ENCODE data around the gene MAP3K14. TPM values are rescaled to one million over a fixed set of nuclear protein-coding genes. Genes with fewer than 3 reads are reported as not detected.

Gene MAP3K14
- total and polyA plus RNA-seq, 10 of the 15 experiments (the other 5 are each of a cell fraction or from before 2014, with no cell fraction given) = 2.1 to 33.3 (median 19.7) TPM

GRCh38 chr17:45342871-45343526, 26.2 kb upstream of the MAP3K14 start:
- Histone ChIP-seq H3K9ac (ENCODE audit: control insufficient read depth, insufficient read depth, low read length) (no peak overlapping the region), H3K9me3 (replicated peaks; ENCODE audit: control insufficient read depth, insufficient read depth, low read length) (no peaks in the 10 kb centered on the region; the same call in 2 of the 3 replicates), H3K27me3 (replicated peaks in 1 of 2; ENCODE audit: control insufficient read depth in 2 of 2, insufficient read depth in 2 of 2, low read length in 1 of 2) (no peaks in the 10 kb centered on the region), H3K27ac (ENCODE audit: control insufficient read depth, insufficient read depth) (no peak overlapping the region), H3K36me3 (ENCODE audit: control insufficient read depth in 2 of 2, insufficient read depth in 2 of 2, low read length in 1 of 2) (no peaks in the 10 kb centered on the region), H2AFZ (ENCODE audit: control insufficient read depth, low read depth, low read length) (no peak overlapping the region), H3K79me2 (ENCODE audit: control insufficient read depth, insufficient read depth, low read length) (no peaks in the 10 kb centered on the region), H3K4me3 (no peak overlapping the region), H3K4me2 (ENCODE audit: control insufficient read depth, insufficient read depth) (no peak overlapping the region), H3K4me1 (ENCODE audit: control insufficient read depth, insufficient read depth, low read length) (no peaks in the 10 kb centered on the region; the same call in 1 of the 2 replicates), H4K20me1 (ENCODE audit: control insufficient read depth, insufficient read depth) (no peaks in the 10 kb centered on the region)
- ChIA-PET SMC1A (ENCODE audit: uncharacterized antibody, unreplicated experiment) (no interaction called here), RAD21 (ENCODE audit: unreplicated experiment) (no interaction called here), CTCF (interaction anchor here (0.8 to 1.0 kb wide), 2 partner anchors 8 to 124 kb away, joined by 4 read pairs; no protein-coding TSS in a partner anchor), POLR2A (no interaction called here)
- intact Hi-C loops (cut with micrococcal nuclease; ENCODE audit: unreplicated experiment) = no loop called here
- WGBS (ENCODE audit: insufficient coverage, insufficient replicate concordance, low lambda C conversion rate, missing lambda C conversion rate) = 70% methylated on average over 4 of the region's 4 CpGs
- no peak for TF ChIP-seq SIN3A (IDR thresholded peaks at IDR 0.05; ENCODE audit: low read depth, low read length)
- no peak for TF ChIP-seq USF1 (IDR thresholded peaks at IDR 0.05; ENCODE audit: borderline replicate concordance, extremely low read length, insufficient read depth, low read depth, low read length)
- ATAC-seq = no peak
- no peak for DNase-seq (ENCODE audit: low read depth, low spot score)
- in situ Hi-C loops (cut with MboI) = no loop called here
- no TSS peak for BruUV-seq (replicated peaks)
- no peak for FAIRE-seq

- Histone ChIP-seq H4K20me1 (ENCODE audit: control insufficient read depth, insufficient read depth) (no peaks in the 10 kb centered on the region), H3K9me3 (replicated peaks; ENCODE audit: control insufficient read depth, insufficient read depth, low read length) (no peaks in the 10 kb centered on the region), H3K36me3 (ENCODE audit: control insufficient read depth in 2 of 2, insufficient read depth in 2 of 2, low read length in 1 of 2) (no peaks in the 10 kb centered on the region), H3K4me1 (ENCODE audit: control insufficient read depth, insufficient read depth, low read length) (no peaks in the 10 kb centered on the region; the same call in 1 of the 2 replicates), H3K79me2 (ENCODE audit: control insufficient read depth, insufficient read depth, low read length) (no peaks in the 10 kb centered on the region), H3K4me3 (no peak overlapping the region), H3K27me3 (replicated peaks in 1 of 2; ENCODE audit: control insufficient read depth in 2 of 2, insufficient read depth in 2 of 2, low read length in 1 of 2) (no peaks in the 10 kb centered on the region), H3K4me2 (ENCODE audit: control insufficient read depth, insufficient read depth) (no peak overlapping the region), H3K9ac (ENCODE audit: control insufficient read depth, insufficient read depth, low read length) (no peak overlapping the region), H2AFZ (ENCODE audit: control insufficient read depth, low read depth, low read length) (no peak overlapping the region), H3K27ac (ENCODE audit: control insufficient read depth, insufficient read depth) (no peak overlapping the region)
- FAIRE-seq (no peak), DNase-seq (ENCODE audit: low read depth, low spot score) (no peak), ATAC-seq (no peak)
- intact Hi-C loops (cut with micrococcal nuclease; ENCODE audit: unreplicated experiment) = no loop called here
- POLR2A ChIA-PET = no interaction called here
- RAD21 ChIA-PET (ENCODE audit: unreplicated experiment) = no interaction called here
- CTCF ChIA-PET = interaction anchor here (0.7 kb wide), 1 partner anchor 54 kb away, joined by 3 read pairs; no protein-coding TSS in a partner anchor
- SMC1A ChIA-PET (ENCODE audit: uncharacterized antibody, unreplicated experiment) = no interaction called here
- BruUV-seq (replicated peaks) = no TSS peak
- in situ Hi-C loops (cut with MboI) = no loop called here
- 77% methylated on average over 11 of the region's 11 CpGs for WGBS (ENCODE audit: insufficient coverage, insufficient replicate concordance, low lambda C conversion rate, missing lambda C conversion rate)
- TF ChIP-seq ZZZ3 (IDR thresholded peaks at IDR 0.05; ENCODE audit: control insufficient read depth, insufficient read length, low read depth) (no peak), RBBP5 (conservative IDR thresholded peaks at IDR 0.05) (no peak), SUPT20H (IDR thresholded peaks at IDR 0.05; ENCODE audit: borderline replicate concordance, control insufficient read depth, low read depth, low read length) (no peak), YY1 (IDR thresholded peaks at IDR 0.05; ENCODE audit: low read depth, low read length) (no peak), RELA (IDR thresholded peaks at IDR 0.05; ENCODE audit: borderline replicate concordance, partially characterized antibody) (no peak), EGR1 (IDR thresholded peaks at IDR 0.05; ENCODE audit: borderline replicate concordance in 1 of 2, low read depth in 2 of 2, low read length in 2 of 2) (no peak), PAX5 (IDR thresholded peaks at IDR 0.05; ENCODE audit: borderline replicate concordance, low read depth, low read length) (no peak), BMI1 (IDR thresholded peaks at IDR 0.05; ENCODE audit: borderline replicate concordance) (no peak), NFYB (IDR thresholded peaks at IDR 0.05; ENCODE audit: insufficient read depth, low read depth, low read length) (no peak)
- TF ChIP-seq, protein P1, sequence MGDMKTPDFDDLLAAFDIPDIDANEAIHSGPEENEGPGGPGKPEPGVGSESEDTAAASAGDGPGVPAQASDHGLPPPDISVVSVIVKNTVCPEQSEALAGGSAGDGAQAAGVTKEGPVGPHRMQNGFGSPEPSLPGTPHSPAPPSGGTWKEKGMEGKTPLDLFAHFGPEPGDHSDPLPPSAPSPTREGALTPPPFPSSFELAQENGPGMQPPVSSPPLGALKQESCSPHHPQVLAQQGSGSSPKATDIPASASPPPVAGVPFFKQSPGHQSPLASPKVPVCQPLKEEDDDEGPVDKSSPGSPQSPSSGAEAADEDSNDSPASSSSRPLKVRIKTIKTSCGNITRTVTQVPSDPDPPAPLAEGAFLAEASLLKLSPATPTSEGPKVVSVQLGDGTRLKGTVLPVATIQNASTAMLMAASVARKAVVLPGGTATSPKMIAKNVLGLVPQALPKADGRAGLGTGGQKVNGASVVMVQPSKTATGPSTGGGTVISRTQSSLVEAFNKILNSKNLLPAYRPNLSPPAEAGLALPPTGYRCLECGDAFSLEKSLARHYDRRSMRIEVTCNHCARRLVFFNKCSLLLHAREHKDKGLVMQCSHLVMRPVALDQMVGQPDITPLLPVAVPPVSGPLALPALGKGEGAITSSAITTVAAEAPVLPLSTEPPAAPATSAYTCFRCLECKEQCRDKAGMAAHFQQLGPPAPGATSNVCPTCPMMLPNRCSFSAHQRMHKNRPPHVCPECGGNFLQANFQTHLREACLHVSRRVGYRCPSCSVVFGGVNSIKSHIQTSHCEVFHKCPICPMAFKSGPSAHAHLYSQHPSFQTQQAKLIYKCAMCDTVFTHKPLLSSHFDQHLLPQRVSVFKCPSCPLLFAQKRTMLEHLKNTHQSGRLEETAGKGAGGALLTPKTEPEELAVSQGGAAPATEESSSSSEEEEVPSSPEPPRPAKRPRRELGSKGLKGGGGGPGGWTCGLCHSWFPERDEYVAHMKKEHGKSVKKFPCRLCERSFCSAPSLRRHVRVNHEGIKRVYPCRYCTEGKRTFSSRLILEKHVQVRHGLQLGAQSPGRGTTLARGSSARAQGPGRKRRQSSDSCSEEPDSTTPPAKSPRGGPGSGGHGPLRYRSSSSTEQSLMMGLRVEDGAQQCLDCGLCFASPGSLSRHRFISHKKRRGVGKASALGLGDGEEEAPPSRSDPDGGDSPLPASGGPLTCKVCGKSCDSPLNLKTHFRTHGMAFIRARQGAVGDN (IDR thresholded peaks at IDR 0.05) = no peak
Observed at GRCh38 chr17:45342306-45342705, 25.5 kb upstream of the MAP3K14 start.

Data from GM12878 (cell line).